ENCODE data around the gene LDLRAD3. TPM values are rescaled to one million over a fixed set of nuclear protein-coding genes. Genes with fewer than 3 reads are reported as not detected.
"Not testable (repeated sequence)": the region's sequence is repeated elsewhere in the genome, so short reads cannot be mapped to it uniquely, and the experiment has no call there.

Gene LDLRAD3
- under 1 TPM; 0.10 to 0.22 TPM for total RNA-seq

GRCh38 chr11:35943713-35944502 lies at the start of gene LDLRAD3:
Gene LDLRAD3 (plus strand): TSS chr11:35944062. CDS start chr11:35944099, 37 bp downstream.
- Mint-ChIP-seq H3K27me3 (peaks cover 36% of the 10 kb centered on the region), H3K4me3 (peak within 1 kb of the TSS; percentile 62), H3K4me1 (ENCODE audit: low read depth) (peaks cover 11% of the 10 kb centered on the region), H3K36me3 (no peaks in the 10 kb centered on the region), H3K27ac (no peak within 1 kb of the TSS), H3K9me3 (no peaks in the 10 kb centered on the region)
- intact Hi-C loops (cut with micrococcal nuclease): no loop called here
- ChIA-PET POLR2A (no interaction called here), CTCF (no interaction called here)
- DNase-seq: peak; percentile 52

- intact Hi-C loops (cut with micrococcal nuclease): no loop called here
- Mint-ChIP-seq H3K9me3 (peaks cover 3% of the 10 kb centered on the region), H3K27me3 (peaks cover 5% of the 10 kb centered on the region), H3K27ac (no peak overlapping the region), H3K4me3 (no peak overlapping the region), H3K4me1 (ENCODE audit: low read depth) (no peaks in the 10 kb centered on the region), H3K36me3 (no peaks in the 10 kb centered on the region)
- POLR2A ChIA-PET: no interaction called here
- CTCF ChIA-PET: no interaction called here
- no peak for DNase-seq
Observed at GRCh38 chr11:35897019-35897418, 46.8 kb upstream of the LDLRAD3 start.

GRCh38 chr11:35902961-35903360 lies 40.9 kb upstream of the LDLRAD3 start:
- Mint-ChIP-seq H3K4me1 (ENCODE audit: low read depth) (no peaks in the 10 kb centered on the region), H3K4me3 (no peak overlapping the region), H3K27ac (no peak overlapping the region), H3K9me3 (peaks cover 14% of the 10 kb centered on the region), H3K27me3 (peaks cover 6% of the 10 kb centered on the region), H3K36me3 (no peaks in the 10 kb centered on the region)
- ChIA-PET CTCF (no interaction called here), POLR2A (no interaction called here)
- no peak for DNase-seq
- intact Hi-C loops (cut with micrococcal nuclease): no loop called here

GRCh38 chr11:35905646-35906276 lies 38.1 kb upstream of the LDLRAD3 start:
- ChIA-PET CTCF (no interaction called here), POLR2A (no interaction called here)
- Mint-ChIP-seq H3K27me3 (peaks cover 2% of the 10 kb centered on the region), H3K4me1 (ENCODE audit: low read depth) (no peaks in the 10 kb centered on the region), H3K4me3 (no peak overlapping the region), H3K27ac (no peak overlapping the region), H3K9me3 (peaks cover 14% of the 10 kb centered on the region), H3K36me3 (no peaks in the 10 kb centered on the region)
- no peak for DNase-seq
- intact Hi-C loops (cut with micrococcal nuclease): no loop called here

- CTCF ChIA-PET: no interaction called here
- Mint-ChIP-seq H3K27ac (no peak overlapping the region), H3K36me3 (no peaks in the 10 kb centered on the region), H3K4me1 (ENCODE audit: low read depth) (no peaks in the 10 kb centered on the region), H3K9me3 (peaks cover 14% of the 10 kb centered on the region), H3K27me3 (peaks cover 2% of the 10 kb centered on the region), H3K4me3 (no peak overlapping the region)
- POLR2A ChIA-PET: no interaction called here
- no peak for DNase-seq
- intact Hi-C loops (cut with micrococcal nuclease): no loop called here
Observed at GRCh38 chr11:35906277-35906661, 37.6 kb upstream of the LDLRAD3 start.

GRCh38 chr11:35906681-35907080 lies 37.2 kb upstream of the LDLRAD3 start:
- ChIA-PET CTCF (no interaction called here), POLR2A (no interaction called here)
- peaks cover 14% of the 10 kb centered on the region for H3K9me3 Mint-ChIP-seq
- intact Hi-C loops (cut with micrococcal nuclease): no loop called here
- H3K36me3 Mint-ChIP-seq: no peaks in the 10 kb centered on the region
- H3K4me3 Mint-ChIP-seq: no peak overlapping the region
- no peaks in the 10 kb centered on the region for H3K4me1 Mint-ChIP-seq (ENCODE audit: low read depth)
- H3K27me3 Mint-ChIP-seq: peaks cover 6% of the 10 kb centered on the region
- no peak for DNase-seq
- H3K27ac Mint-ChIP-seq: no peak overlapping the region

- Mint-ChIP-seq H3K36me3 (no peaks in the 10 kb centered on the region), H3K27me3 (peaks cover 7% of the 10 kb centered on the region), H3K4me3 (no peak overlapping the region), H3K4me1 (ENCODE audit: low read depth) (no peaks in the 10 kb centered on the region), H3K9me3 (peaks cover 6% of the 10 kb centered on the region), H3K27ac (no peak overlapping the region)
- CTCF ChIA-PET: interaction anchor here (0.8 kb wide), 1 partner anchor 86 kb away, joined by 5 read pairs; no protein-coding TSS in a partner anchor
- intact Hi-C loops (cut with micrococcal nuclease): no loop called here
- no peak for DNase-seq
- POLR2A ChIA-PET: no interaction called here
Observed at GRCh38 chr11:35907648-35908431, 36.0 kb upstream of the LDLRAD3 start.

GRCh38 chr11:35908432-35908771 lies 35.5 kb upstream of the LDLRAD3 start:
- H3K9me3 Mint-ChIP-seq; H3K27ac Mint-ChIP-seq; H3K4me1 Mint-ChIP-seq (ENCODE audit: low read depth); H3K27me3 Mint-ChIP-seq; POLR2A ChIA-PET; CTCF ChIA-PET; intact Hi-C loops (cut with micrococcal nuclease); H3K4me3 Mint-ChIP-seq; DNase-seq; H3K36me3 Mint-ChIP-seq: not testable (repeated sequence)

- DNase-seq: no peak
- POLR2A ChIA-PET: no interaction called here
- Mint-ChIP-seq H3K36me3 (no peaks in the 10 kb centered on the region), H3K27ac (no peak overlapping the region), H3K4me1 (ENCODE audit: low read depth) (no peaks in the 10 kb centered on the region), H3K4me3 (no peak overlapping the region), H3K27me3 (peaks cover 5% of the 10 kb centered on the region), H3K9me3 (no peaks in the 10 kb centered on the region)
- CTCF ChIA-PET: no interaction called here
- intact Hi-C loops (cut with micrococcal nuclease): no loop called here
Observed at GRCh38 chr11:35909511-35910265, 34.2 kb upstream of the LDLRAD3 start.

- Mint-ChIP-seq H3K27ac (no peak overlapping the region), H3K9me3 (no peaks in the 10 kb centered on the region), H3K4me3 (no peak overlapping the region), H3K27me3 (peaks cover 5% of the 10 kb centered on the region), H3K36me3 (no peaks in the 10 kb centered on the region), H3K4me1 (ENCODE audit: low read depth) (no peaks in the 10 kb centered on the region)
- intact Hi-C loops (cut with micrococcal nuclease): no loop called here
- no peak for DNase-seq
- POLR2A ChIA-PET: no interaction called here
- CTCF ChIA-PET: no interaction called here
Observed at GRCh38 chr11:35911013-35911412, 32.8 kb upstream of the LDLRAD3 start.

- Mint-ChIP-seq H3K4me1 (ENCODE audit: low read depth) (no peaks in the 10 kb centered on the region), H3K36me3 (no peaks in the 10 kb centered on the region), H3K27me3 (peaks cover 5% of the 10 kb centered on the region), H3K4me3 (no peak overlapping the region), H3K9me3 (no peaks in the 10 kb centered on the region), H3K27ac (no peak overlapping the region)
- POLR2A ChIA-PET: no interaction called here
- CTCF ChIA-PET: no interaction called here
- DNase-seq: no peak
- intact Hi-C loops (cut with micrococcal nuclease): no loop called here
Observed at GRCh38 chr11:35911616-35912165, 32.2 kb upstream of the LDLRAD3 start.

- intact Hi-C loops (cut with micrococcal nuclease); H3K9me3 Mint-ChIP-seq; H3K27ac Mint-ChIP-seq; H3K36me3 Mint-ChIP-seq; H3K4me3 Mint-ChIP-seq; CTCF ChIA-PET; DNase-seq; POLR2A ChIA-PET; H3K27me3 Mint-ChIP-seq; H3K4me1 Mint-ChIP-seq (ENCODE audit: low read depth): not testable (repeated sequence)
Observed at GRCh38 chr11:35912436-35912835, 31.4 kb upstream of the LDLRAD3 start.

Data from activated CD4-positive, alpha-beta memory T cell treated with anti-CD3 and anti-CD28 coated beads for 36 hours (primary cell).